Measurements from ENCODE around the gene BHLHE23. TPM values are rescaled to one million over a fixed set of nuclear protein-coding genes. Genes with fewer than 3 reads are reported as not detected.

The BHLHE23 gene
- total RNA-seq, 3 donors from 2014 or later, result not detected

- peaks cover 8 to 18% of the 10 kb centered on the region in 2 donors for H3K9me3 ChIP-seq
- peaks cover 2 to 61% of the 10 kb centered on the region in 2 donors for H3K27me3 ChIP-seq
- no peaks in the 10 kb centered on the region for H3K36me3 ChIP-seq
- no peak for DNase-seq (ENCODE audit: low spot score in 2 of 2)
- H3K4me1 ChIP-seq, result no peaks in the 10 kb centered on the region
- TF ChIP-seq CTCF (IDR thresholded peaks at IDR 0.05) (no peak), POLR2AphosphoS5 (IDR thresholded peaks at IDR 0.05) (no peak), POLR2A (IDR thresholded peaks at IDR 0.05) (no peak)
- intact Hi-C loops (cut with DNase I; ENCODE audit: low total_unique reads), result no loop called here
- H3K27ac ChIP-seq, result no peak overlapping the region
- H3K4me3 ChIP-seq, result no peak overlapping the region
Measured at GRCh38 chr20:63015662-63016361, 9.0 kb upstream of the BHLHE23 start.

GRCh38 chr20:63015147-63015661 is 8.4 kb upstream of the BHLHE23 start:
- peaks cover 2 to 59% of the 10 kb centered on the region in 2 donors for H3K27me3 ChIP-seq
- DNase-seq (ENCODE audit: low spot score in 2 of 2), result no peak
- H3K9me3 ChIP-seq, result peaks cover 2 to 12% of the 10 kb centered on the region in 2 donors
- TF ChIP-seq CTCF (IDR thresholded peaks at IDR 0.05) (no peak), POLR2AphosphoS5 (IDR thresholded peaks at IDR 0.05) (no peak), POLR2A (IDR thresholded peaks at IDR 0.05) (no peak)
- no peak overlapping the region for H3K4me3 ChIP-seq
- H3K27ac ChIP-seq, result no peak overlapping the region
- no peaks in the 10 kb centered on the region for H3K4me1 ChIP-seq
- H3K36me3 ChIP-seq, result no peaks in the 10 kb centered on the region
- intact Hi-C loops (cut with DNase I; ENCODE audit: low total_unique reads), result no loop called here

- Histone ChIP-seq H3K36me3 (no peaks in the 10 kb centered on the region), H3K27ac (no peak overlapping the region), H3K27me3 (peaks cover 2 to 60% of the 10 kb centered on the region in 2 donors), H3K9me3 (peaks cover 0 to 9% of the 10 kb centered on the region in 2 donors), H3K4me1 (no peaks in the 10 kb centered on the region), H3K4me3 (no peak overlapping the region)
- intact Hi-C loops (cut with DNase I; ENCODE audit: low total_unique reads), result no loop called here
- no peak for DNase-seq (ENCODE audit: low spot score in 2 of 2)
- TF ChIP-seq CTCF (IDR thresholded peaks at IDR 0.05) (no peak), POLR2AphosphoS5 (IDR thresholded peaks at IDR 0.05) (no peak), POLR2A (IDR thresholded peaks at IDR 0.05) (no peak)
Measured at GRCh38 chr20:63014710-63015109, 7.9 kb upstream of the BHLHE23 start.

GRCh38 chr20:63014287-63014686 is 7.5 kb upstream of the BHLHE23 start:
- DNase-seq (ENCODE audit: low spot score in 2 of 2), result no peak
- H3K27ac ChIP-seq, result no peak overlapping the region
- H3K4me1 ChIP-seq, result peaks cover 0 to under 1% of the 10 kb centered on the region in 2 donors
- peaks cover 0 to 9% of the 10 kb centered on the region in 2 donors for H3K9me3 ChIP-seq
- TF ChIP-seq POLR2AphosphoS5 (IDR thresholded peaks at IDR 0.05) (no peak), POLR2A (IDR thresholded peaks at IDR 0.05) (no peak), CTCF (IDR thresholded peaks at IDR 0.05) (no peak)
- intact Hi-C loops (cut with DNase I; ENCODE audit: low total_unique reads), result no loop called here
- peaks cover 2 to 64% of the 10 kb centered on the region in 2 donors for H3K27me3 ChIP-seq
- H3K4me3 ChIP-seq, result no peak overlapping the region
- no peaks in the 10 kb centered on the region for H3K36me3 ChIP-seq

- DNase-seq (ENCODE audit: low spot score in 2 of 2), result no peak
- intact Hi-C loops (cut with DNase I; ENCODE audit: low total_unique reads), result no loop called here
- Histone ChIP-seq H3K36me3 (no peaks in the 10 kb centered on the region), H3K4me3 (no peak overlapping the region), H3K27me3 (peaks cover 8 to 73% of the 10 kb centered on the region in 2 donors), H3K27ac (no peak overlapping the region), H3K4me1 (peaks cover 6 to 7% of the 10 kb centered on the region in 2 donors), H3K9me3 (peaks cover 0 to 9% of the 10 kb centered on the region in 2 donors)
- TF ChIP-seq CTCF (IDR thresholded peaks at IDR 0.05) (no peak), POLR2A (IDR thresholded peaks at IDR 0.05) (no peak), POLR2AphosphoS5 (IDR thresholded peaks at IDR 0.05) (no peak)
Measured at GRCh38 chr20:63013207-63013606, 6.4 kb upstream of the BHLHE23 start.
